PC-3 (cell line): ENCODE results near the gene UBE2F. TPM values are rescaled to one million over a fixed set of nuclear protein-coding genes. Genes with fewer than 3 reads are reported as not detected.

ENCODE experiments used
- ATAC-seq: fragments of 200-7000 bp; cut with Tn5 transposase; 2 replicates; pipeline ENCODE4 v1.9.1; 2020; ENCODE audit warnings: mild to moderate bottlenecking, moderate library complexity
- BruUV-seq: library from RNA; stranded (reverse); fragments of 400-500 nt; replicated peaks from 2 replicates; lab custom pipeline; 2021; lab: Mats Ljungman, UMichigan
- CTCF ChIA-PET: fragments of 300-600 bp; sonication (Branson Sonifier 250); formaldehyde crosslinking; loops from one replicate; lab custom pipeline; 2022; ENCODE audit warnings: antibody characterized with exemption; lab: Charles Lee
- POLR2A ChIA-PET: fragments of 300-600 bp; sonication (Branson Sonifier 250); formaldehyde crosslinking; loops from one replicate; lab custom pipeline; 2022; ENCODE audit warnings: antibody characterized with exemption; ENCODE audit not compliant: unreplicated experiment; lab: Charles Lee
- DNase-seq: peaks from one replicate; pipeline ENCODE4 v3.0.0-alpha.2; 2015
- H2AFZ ChIP-seq: fragments of 300-600 bp; sonication (generic); 2 replicates; pipeline ENCODE4 v1.6.0; 2016; ENCODE audit warnings: antibody characterized with exemption, low read length
- H3F3A ChIP-seq: fragments of 300-600 bp; sonication (generic); one replicate; pipeline ENCODE4 v1.6.0; 2017; ENCODE audit warnings: antibody characterized with exemption, low read length, control low read depth, mild to moderate bottlenecking; ENCODE audit not compliant: unreplicated experiment
- H3K27ac ChIP-seq: fragments of 300-600 bp; sonication (generic); 2 replicates; pipeline ENCODE4 v1.5.1; 2016; ENCODE audit warnings: mild to moderate bottlenecking, low read length
- H3K27me3 ChIP-seq: fragments of 300-600 bp; sonication (generic); 2 replicates; pipeline ENCODE4 v1.6.1; 2016; ENCODE audit warnings: low read length, mixed read lengths
- H3K36me3 ChIP-seq: fragments of 300-600 bp; sonication (generic); 2 replicates; pipeline ENCODE4 v1.6.1; 2016; ENCODE audit warnings: low read depth, mixed run types, low read length, mixed read lengths
- H3K4me1 ChIP-seq: fragments of 300-600 bp; sonication (generic); 2 replicates; pipeline ENCODE4 v1.5.1; 2016; ENCODE audit warnings: low read length; ENCODE audit not compliant: insufficient read depth
- H3K4me2 ChIP-seq: fragments of 300-600 bp; sonication (generic); 2 replicates; pipeline ENCODE4 v1.6.0; 2016; ENCODE audit warnings: low read length
- H3K4me3 ChIP-seq: fragments of 300-600 bp; sonication (generic); 2 replicates; pipeline ENCODE4 v1.5.1; 2016; ENCODE audit warnings: mild to moderate bottlenecking, low read length, mixed read lengths
- H3K79me2 ChIP-seq: fragments of 300-600 bp; sonication (generic); 2 replicates; pipeline ENCODE4 v1.6.1; 2017; ENCODE audit warnings: low read length, mixed read lengths
- H3K9ac ChIP-seq: fragments of 300-600 bp; sonication (generic); 2 replicates; pipeline ENCODE4 v1.6.0; 2016; ENCODE audit warnings: mild to moderate bottlenecking, low read length
- H3K9me2 ChIP-seq: fragments of 300-600 bp; sonication (generic); replicated peaks from 2 replicates; pipeline ENCODE4 v1.6.1; 2016; ENCODE audit warnings: mixed run types, low read length, mixed read lengths
- H3K9me3 ChIP-seq: fragments of 300-600 bp; sonication (generic); 2 replicates; pipeline ENCODE4 v1.6.1; 2016; ENCODE audit warnings: low read length, mixed read lengths
- H4K20me1 ChIP-seq: fragments of 300-600 bp; sonication (generic); 2 replicates; pipeline ENCODE4 v1.6.1; 2016; ENCODE audit warnings: low read length, mixed read lengths
- EZH2 ChIP-seq: fragments of 300-600 bp; sonication (generic); IDR thresholded peaks from one replicate; pipeline ENCODE4 v1.6.1; 2017; ENCODE audit warnings: antibody characterized with exemption, mild to moderate bottlenecking, low read length; ENCODE audit not compliant: unreplicated experiment
- EZH2phosphoT487 ChIP-seq: fragments of 300-600 bp; sonication (generic); IDR thresholded peaks from 2 replicates; pipeline ENCODE4 v1.6.1; 2018; ENCODE audit warnings: mild to moderate bottlenecking, antibody characterized with exemption, low read length, borderline replicate concordance
- intact Hi-C: fragments of 100-400 bp; cut with micrococcal nuclease; formaldehyde crosslinking; loops from 2 replicates; pipeline ENCODE4 v1.9.0; 2023
- total RNA-seq: library from RNA; depleted of rRNA; stranded (reverse); fragments of >200 nt; gene quantifications from 2 replicates; pipeline ENCODE4 v1.2.3, GENCODE V29; 2014
- TF ChIP-seq, protein P1 (sequence below): fragments of 300-600 bp; sonication (generic); conservative IDR thresholded peaks from 2 replicates; pipeline ENCODE4 v1.5.1; 2017; ENCODE audit warnings: antibody characterized with exemption, low read depth, mild to moderate bottlenecking, low read length

UBE2F gene
- total RNA-seq, 1 experiment from 2014 or later, result 57.8 TPM

DNA sequence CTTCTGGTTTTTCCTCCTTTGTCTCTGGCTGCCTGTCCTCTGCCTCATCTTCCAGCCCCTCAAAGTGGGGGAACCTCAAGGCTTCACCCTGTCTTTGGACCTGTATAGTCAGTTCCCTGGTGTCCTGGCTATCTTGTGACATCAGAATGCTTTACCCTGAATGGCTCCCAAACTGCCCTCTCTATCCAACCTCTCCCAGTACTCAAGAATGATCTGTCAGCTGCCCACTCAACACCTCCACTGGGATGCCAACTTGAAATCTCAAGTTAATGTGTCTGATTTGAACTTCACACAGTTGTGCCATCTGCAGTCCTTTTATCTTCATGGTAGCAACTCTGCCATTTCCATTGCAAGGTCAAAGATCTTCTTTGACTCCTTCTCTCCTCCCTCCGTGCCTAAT lies 43.8 kb downstream of the UBE2F start:
- CTCF ChIA-PET, result no interaction called here
- Histone ChIP-seq H3K79me2 (peaks cover 3% of the 10 kb centered on the region; the same call in 1 of the 2 replicates), H3K4me2 (no peak overlapping the region), H3K9me3 (no peaks in the 10 kb centered on the region), H3K9me2 (no peaks in the 10 kb centered on the region), H3K4me3 (no peak overlapping the region), H4K20me1 (no peaks in the 10 kb centered on the region), H3K9ac (no peak overlapping the region), H3K36me3 (0 out of 2 replicates have a peak, but pooled peaks cover 4% of the 10 kb centered on the region), H3K27ac (no peak overlapping the region), H3K27me3 (no peaks in the 10 kb centered on the region), H3F3A (no peaks in the 10 kb centered on the region), H3K4me1 (no peaks in the 10 kb centered on the region), H2AFZ (no peak overlapping the region)
- TF ChIP-seq, protein P1, sequence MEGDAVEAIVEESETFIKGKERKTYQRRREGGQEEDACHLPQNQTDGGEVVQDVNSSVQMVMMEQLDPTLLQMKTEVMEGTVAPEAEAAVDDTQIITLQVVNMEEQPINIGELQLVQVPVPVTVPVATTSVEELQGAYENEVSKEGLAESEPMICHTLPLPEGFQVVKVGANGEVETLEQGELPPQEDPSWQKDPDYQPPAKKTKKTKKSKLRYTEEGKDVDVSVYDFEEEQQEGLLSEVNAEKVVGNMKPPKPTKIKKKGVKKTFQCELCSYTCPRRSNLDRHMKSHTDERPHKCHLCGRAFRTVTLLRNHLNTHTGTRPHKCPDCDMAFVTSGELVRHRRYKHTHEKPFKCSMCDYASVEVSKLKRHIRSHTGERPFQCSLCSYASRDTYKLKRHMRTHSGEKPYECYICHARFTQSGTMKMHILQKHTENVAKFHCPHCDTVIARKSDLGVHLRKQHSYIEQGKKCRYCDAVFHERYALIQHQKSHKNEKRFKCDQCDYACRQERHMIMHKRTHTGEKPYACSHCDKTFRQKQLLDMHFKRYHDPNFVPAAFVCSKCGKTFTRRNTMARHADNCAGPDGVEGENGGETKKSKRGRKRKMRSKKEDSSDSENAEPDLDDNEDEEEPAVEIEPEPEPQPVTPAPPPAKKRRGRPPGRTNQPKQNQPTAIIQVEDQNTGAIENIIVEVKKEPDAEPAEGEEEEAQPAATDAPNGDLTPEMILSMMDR, result no peak
- no peak for TF ChIP-seq EZH2phosphoT487
- no peak for TF ChIP-seq EZH2
- no peak for ATAC-seq
- BruUV-seq, result no TSS peak
- intact Hi-C loops, result no loop called here
- no peak for DNase-seq
- POLR2A ChIA-PET, result no interaction called here

DNA sequence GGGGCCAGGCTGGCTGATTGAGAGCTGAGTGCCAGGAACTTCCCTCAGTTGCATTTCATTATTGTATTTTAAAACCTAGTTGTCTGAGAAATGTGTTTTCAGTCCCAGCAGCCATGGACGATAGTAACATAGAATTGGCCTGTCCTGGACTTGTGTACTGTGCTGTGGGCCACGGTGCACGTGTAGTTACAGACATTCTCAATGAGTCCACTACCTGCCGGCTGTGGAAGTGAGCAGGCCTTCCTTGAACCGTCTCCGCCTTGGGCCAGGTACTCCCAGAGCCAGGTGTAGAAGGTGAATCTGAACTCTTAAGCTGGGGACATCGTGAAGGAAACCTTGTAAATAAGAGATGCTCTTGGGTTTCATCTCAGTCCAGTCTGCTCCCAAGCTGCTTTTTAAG lies 47.0 kb downstream of the UBE2F start:
- POLR2A ChIA-PET, result no interaction called here
- ATAC-seq (no peak), DNase-seq (no peak)
- Histone ChIP-seq H3K36me3 (no peaks in the 10 kb centered on the region), H3K79me2 (no peaks in the 10 kb centered on the region; the same call in 1 of the 2 replicates), H3K27me3 (no peaks in the 10 kb centered on the region), H3K4me3 (no peak overlapping the region), H4K20me1 (no peaks in the 10 kb centered on the region), H3K9me2 (no peaks in the 10 kb centered on the region), H3K9ac (no peak overlapping the region), H2AFZ (no peak overlapping the region), H3K4me2 (no peak overlapping the region), H3K4me1 (no peaks in the 10 kb centered on the region), H3K27ac (no peak overlapping the region), H3F3A (no peaks in the 10 kb centered on the region), H3K9me3 (no peaks in the 10 kb centered on the region)
- TF ChIP-seq, protein P1, result no peak
- TF ChIP-seq EZH2 (no peak), EZH2phosphoT487 (no peak)
- intact Hi-C loops, result no loop called here
- CTCF ChIA-PET, result no interaction called here
- BruUV-seq, result no TSS peak

DNA sequence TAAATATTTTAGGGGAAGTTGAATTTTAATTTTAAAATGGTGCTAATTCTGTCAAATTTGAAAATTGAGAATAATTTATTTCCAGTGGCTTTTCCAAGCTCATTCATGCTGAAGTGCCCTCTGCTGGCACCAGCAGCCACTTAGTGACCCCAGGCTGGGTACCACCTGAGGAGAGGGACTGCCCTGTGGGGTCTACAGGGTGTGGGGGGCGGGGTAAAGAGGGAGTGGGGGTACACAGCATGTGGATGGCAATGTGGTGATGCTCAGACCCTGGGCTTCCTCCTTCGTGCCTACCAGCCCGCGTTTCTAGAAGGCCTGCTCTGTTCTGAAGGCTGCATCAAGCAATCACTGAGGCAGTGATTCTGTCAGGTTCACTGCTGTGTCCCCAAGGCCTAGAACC lies 48.9 kb downstream of the UBE2F start:
- Histone ChIP-seq H3K9ac (no peak overlapping the region), H3K36me3 (no peaks in the 10 kb centered on the region), H3K79me2 (no peaks in the 10 kb centered on the region), H2AFZ (no peak overlapping the region), H3K27me3 (no peaks in the 10 kb centered on the region), H3K9me2 (no peaks in the 10 kb centered on the region), H3K4me3 (no peak overlapping the region), H3K27ac (no peak overlapping the region), H4K20me1 (no peaks in the 10 kb centered on the region), H3F3A (no peaks in the 10 kb centered on the region), H3K4me1 (no peaks in the 10 kb centered on the region; the same call in 1 of the 2 replicates), H3K9me3 (no peaks in the 10 kb centered on the region), H3K4me2 (no peak overlapping the region)
- intact Hi-C loops, result no loop called here
- CTCF ChIA-PET, result interaction anchor here (0.6 to 1.0 kb wide), 2 partner anchors 47 to 157 kb away, joined by 3 to 5 read pairs; no protein-coding TSS in a partner anchor
- TF ChIP-seq EZH2phosphoT487, result no peak
- TF ChIP-seq, protein P1, result peak; percentile 55
- no peak for TF ChIP-seq EZH2
- DNase-seq (no peak), ATAC-seq (no peak)
- POLR2A ChIA-PET, result no interaction called here
- BruUV-seq, result no TSS peak
